GM23248 (cell line): ENCODE data around the gene MYL4.

Source experiments
- EZH2 ChIP-seq: fragments of 200-600 bp; sonication (generic); IDR thresholded peaks from 2 replicates; pipeline ENCODE4 v1.6.1; 2018; ENCODE audit warnings: antibody characterized with exemption, mild to moderate bottlenecking; ENCODE audit not compliant: insufficient read depth, poor library complexity, severe bottlenecking
- EZH2phosphoT487 ChIP-seq: fragments of 200-600 bp; sonication (generic); IDR thresholded peaks from 2 replicates; pipeline ENCODE4 v1.6.1; 2018; ENCODE audit warnings: antibody characterized with exemption, moderate library complexity, mild to moderate bottlenecking, low read depth; ENCODE audit not compliant: insufficient read depth

DNA sequence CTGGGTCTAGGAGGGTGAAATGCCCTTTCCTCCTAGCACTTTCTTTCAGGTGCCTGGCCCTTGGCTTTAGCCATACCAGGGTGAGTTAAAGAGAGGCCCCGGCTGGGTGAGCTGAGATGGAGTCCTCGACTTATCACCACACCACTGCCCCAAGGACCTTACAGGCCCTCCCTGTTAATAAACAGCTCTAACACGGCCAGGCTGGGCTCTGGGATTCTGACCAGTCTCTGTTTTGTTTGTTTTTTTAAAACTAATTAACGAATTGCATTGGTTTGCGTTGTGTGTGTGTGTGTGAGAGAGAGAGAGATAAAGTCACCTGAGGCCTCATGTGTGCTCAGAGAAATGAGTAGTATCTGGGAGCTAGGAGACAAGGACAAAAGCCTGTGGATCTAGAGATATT is 14.3 kb downstream of the MYL4 start:
- no peak for TF ChIP-seq EZH2
- TF ChIP-seq EZH2phosphoT487 = no peak
